ENCODE measurements around the gene ANAPC10.

Gene ANAPC10

DNA sequence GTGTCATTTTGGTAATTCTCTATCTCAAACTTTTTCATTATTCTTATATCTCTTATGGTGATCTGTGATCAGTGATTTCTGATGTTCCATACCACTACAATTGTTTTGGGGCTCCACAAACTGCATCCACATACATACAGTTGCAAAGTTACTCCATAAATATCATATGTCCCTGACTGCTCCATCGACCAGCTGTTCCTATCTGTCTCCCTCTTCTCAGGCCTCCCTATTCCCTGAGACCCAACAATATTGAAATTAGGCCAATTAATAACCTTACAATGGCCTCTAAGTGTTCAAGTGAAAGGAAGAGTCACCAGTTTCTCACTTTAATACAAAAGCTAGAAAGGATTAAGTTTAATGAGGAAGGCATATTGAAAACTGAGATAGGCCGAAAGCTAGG lies 108.7 kb downstream of the ANAPC10 start:
- no peak for ATAC-seq
- no peak for TF ChIP-seq PPARA (CRISPR knock-in tag; IDR thresholded peaks at IDR 0.05; ENCODE audit: borderline replicate concordance)
- TF ChIP-seq OSR1 (CRISPR knock-in tag; IDR thresholded peaks at IDR 0.05), result no peak
- TF ChIP-seq, protein P1, sequence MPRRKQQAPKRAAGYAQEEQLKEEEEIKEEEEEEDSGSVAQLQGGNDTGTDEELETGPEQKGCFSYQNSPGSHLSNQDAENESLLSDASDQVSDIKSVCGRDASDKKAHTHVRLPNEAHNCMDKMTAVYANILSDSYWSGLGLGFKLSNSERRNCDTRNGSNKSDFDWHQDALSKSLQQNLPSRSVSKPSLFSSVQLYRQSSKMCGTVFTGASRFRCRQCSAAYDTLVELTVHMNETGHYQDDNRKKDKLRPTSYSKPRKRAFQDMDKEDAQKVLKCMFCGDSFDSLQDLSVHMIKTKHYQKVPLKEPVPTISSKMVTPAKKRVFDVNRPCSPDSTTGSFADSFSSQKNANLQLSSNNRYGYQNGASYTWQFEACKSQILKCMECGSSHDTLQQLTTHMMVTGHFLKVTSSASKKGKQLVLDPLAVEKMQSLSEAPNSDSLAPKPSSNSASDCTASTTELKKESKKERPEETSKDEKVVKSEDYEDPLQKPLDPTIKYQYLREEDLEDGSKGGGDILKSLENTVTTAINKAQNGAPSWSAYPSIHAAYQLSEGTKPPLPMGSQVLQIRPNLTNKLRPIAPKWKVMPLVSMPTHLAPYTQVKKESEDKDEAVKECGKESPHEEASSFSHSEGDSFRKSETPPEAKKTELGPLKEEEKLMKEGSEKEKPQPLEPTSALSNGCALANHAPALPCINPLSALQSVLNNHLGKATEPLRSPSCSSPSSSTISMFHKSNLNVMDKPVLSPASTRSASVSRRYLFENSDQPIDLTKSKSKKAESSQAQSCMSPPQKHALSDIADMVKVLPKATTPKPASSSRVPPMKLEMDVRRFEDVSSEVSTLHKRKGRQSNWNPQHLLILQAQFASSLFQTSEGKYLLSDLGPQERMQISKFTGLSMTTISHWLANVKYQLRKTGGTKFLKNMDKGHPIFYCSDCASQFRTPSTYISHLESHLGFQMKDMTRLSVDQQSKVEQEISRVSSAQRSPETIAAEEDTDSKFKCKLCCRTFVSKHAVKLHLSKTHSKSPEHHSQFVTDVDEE (CRISPR knock-in tag; IDR thresholded peaks at IDR 0.05), result no peak
- TF ChIP-seq PATZ1 (CRISPR knock-in tag; IDR thresholded peaks at IDR 0.05; ENCODE audit: borderline replicate concordance), result no peak
- TF ChIP-seq ISL1 (CRISPR knock-in tag; IDR thresholded peaks at IDR 0.05), result no peak

DNA sequence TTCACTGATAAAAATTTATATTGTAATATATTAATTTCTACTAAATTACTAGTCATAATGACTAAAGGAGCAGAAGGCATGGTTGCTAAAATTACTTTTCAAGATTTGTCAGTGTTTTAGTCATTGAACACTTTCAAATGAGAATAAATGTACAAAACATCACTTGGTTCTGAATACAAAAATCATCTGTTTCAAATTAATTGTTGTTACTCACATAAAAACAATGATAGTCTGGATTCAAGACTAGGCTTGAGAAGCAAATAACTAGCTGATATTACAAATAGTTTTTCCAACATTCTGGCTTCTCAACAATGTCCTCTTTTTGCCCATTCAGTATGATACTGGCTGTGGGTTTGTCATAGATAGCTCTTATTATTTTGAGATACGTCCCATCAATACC lies 112.5 kb downstream of the ANAPC10 start:
- no peak for ATAC-seq
- TF ChIP-seq ZC3H10 (CRISPR knock-in tag; IDR thresholded peaks at IDR 0.05), result no peak
- TF ChIP-seq PATZ1 (CRISPR knock-in tag; IDR thresholded peaks at IDR 0.05; ENCODE audit: borderline replicate concordance), result no peak
- no peak for TF ChIP-seq BACH2 (CRISPR knock-in tag; IDR thresholded peaks at IDR 0.05; ENCODE audit: borderline replicate concordance)
- no peak for TF ChIP-seq ZFP30 (CRISPR knock-in tag; IDR thresholded peaks at IDR 0.05)

- TF ChIP-seq, protein P1 (CRISPR knock-in tag; IDR thresholded peaks at IDR 0.05), result no peak
- TF ChIP-seq RARB (CRISPR knock-in tag; IDR thresholded peaks at IDR 0.05) (no peak), CREB5 (CRISPR knock-in tag; IDR thresholded peaks at IDR 0.05; ENCODE audit: low read depth) (no peak), ZNF8 (CRISPR knock-in tag; IDR thresholded peaks at IDR 0.05) (no peak), SNAI2 (CRISPR knock-in tag; IDR thresholded peaks at IDR 0.05) (no peak), TCF4 (CRISPR knock-in tag; IDR thresholded peaks at IDR 0.05; ENCODE audit: borderline replicate concordance) (no peak), ZC3H10 (CRISPR knock-in tag; IDR thresholded peaks at IDR 0.05) (no peak), ZNF70 (CRISPR knock-in tag; IDR thresholded peaks at IDR 0.05) (no peak), BACH2 (CRISPR knock-in tag; IDR thresholded peaks at IDR 0.05; ENCODE audit: borderline replicate concordance) (no peak), ZFP30 (CRISPR knock-in tag; IDR thresholded peaks at IDR 0.05) (no peak), ZNF565 (CRISPR knock-in tag; conservative IDR thresholded peaks at IDR 0.05; ENCODE audit: low read depth) (no peak), CSDC2 (CRISPR knock-in tag; IDR thresholded peaks at IDR 0.05) (no peak), GLIS3 (CRISPR knock-in tag; IDR thresholded peaks at IDR 0.05) (no peak)
- ATAC-seq, result no peak
Observed at GRCh38 chr4:144985014-144985413, 113.0 kb downstream of the ANAPC10 start.

DNA sequence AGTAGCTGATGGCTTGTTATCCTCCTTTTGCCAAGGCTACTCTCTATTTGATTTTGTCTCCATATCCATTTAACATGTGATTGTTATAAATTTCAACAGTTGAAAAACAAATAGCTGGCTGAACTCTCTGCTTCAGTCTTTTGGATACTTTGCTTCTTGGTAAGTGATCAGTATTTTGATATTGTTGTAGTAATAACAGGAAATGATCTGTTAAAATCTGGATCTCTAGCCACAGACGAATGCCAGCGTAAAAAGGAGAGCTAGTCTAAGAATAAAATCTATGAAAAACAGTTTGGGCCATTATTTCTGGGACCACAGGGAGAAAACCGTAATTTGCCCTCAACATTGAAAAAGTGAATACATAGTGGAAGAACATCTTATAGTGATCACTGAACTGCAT lies 113.8 kb downstream of the ANAPC10 start:
- ATAC-seq, result no peak
- TF ChIP-seq, protein P2, sequence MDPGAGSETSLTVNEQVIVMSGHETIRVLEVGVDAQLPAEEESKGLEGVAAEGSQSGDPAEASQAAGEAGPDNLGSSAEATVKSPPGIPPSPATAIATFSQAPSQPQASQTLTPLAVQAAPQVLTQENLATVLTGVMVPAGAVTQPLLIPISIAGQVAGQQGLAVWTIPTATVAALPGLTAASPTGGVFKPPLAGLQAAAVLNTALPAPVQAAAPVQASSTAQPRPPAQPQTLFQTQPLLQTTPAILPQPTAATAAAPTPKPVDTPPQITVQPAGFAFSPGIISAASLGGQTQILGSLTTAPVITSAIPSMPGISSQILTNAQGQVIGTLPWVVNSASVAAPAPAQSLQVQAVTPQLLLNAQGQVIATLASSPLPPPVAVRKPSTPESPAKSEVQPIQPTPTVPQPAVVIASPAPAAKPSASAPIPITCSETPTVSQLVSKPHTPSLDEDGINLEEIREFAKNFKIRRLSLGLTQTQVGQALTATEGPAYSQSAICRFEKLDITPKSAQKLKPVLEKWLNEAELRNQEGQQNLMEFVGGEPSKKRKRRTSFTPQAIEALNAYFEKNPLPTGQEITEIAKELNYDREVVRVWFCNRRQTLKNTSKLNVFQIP (CRISPR knock-in tag; IDR thresholded peaks at IDR 0.05; ENCODE audit: borderline replicate concordance, low read depth), result no peak
- TF ChIP-seq ZC3H10 (CRISPR knock-in tag; IDR thresholded peaks at IDR 0.05) (no peak), ISL1 (CRISPR knock-in tag; IDR thresholded peaks at IDR 0.05) (no peak), ESRRG (CRISPR knock-in tag; IDR thresholded peaks at IDR 0.05) (no peak), PATZ1 (CRISPR knock-in tag; IDR thresholded peaks at IDR 0.05; ENCODE audit: borderline replicate concordance) (no peak), TCF4 (CRISPR knock-in tag; IDR thresholded peaks at IDR 0.05; ENCODE audit: borderline replicate concordance) (no peak)
